Measurements from ENCODE around the gene AJAP1. TPM values are rescaled to one million over a fixed set of nuclear protein-coding genes. Genes with fewer than 3 reads are reported as not detected.

The AJAP1 gene
- total RNA-seq, 1 experiment from 2014 or later, result not detected

DNA sequence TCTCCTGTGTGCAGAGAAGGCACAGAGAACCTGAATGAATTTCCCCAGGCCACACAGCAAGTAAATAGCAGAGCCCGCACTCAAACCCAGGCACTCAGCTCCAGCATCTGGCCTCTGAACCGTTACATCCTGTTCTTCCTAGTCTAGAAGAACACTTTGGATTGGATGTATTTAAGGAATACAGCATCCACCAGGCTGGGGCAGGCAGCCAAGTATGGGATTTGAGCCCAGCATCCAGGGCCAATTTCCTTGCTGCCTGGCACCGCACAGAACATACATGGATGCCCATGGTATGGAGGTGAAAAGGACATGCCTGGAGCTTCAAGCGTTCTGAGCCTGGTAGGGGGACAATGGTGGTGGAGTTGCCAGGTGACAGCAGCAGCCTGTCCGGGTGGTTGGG is 9.7 kb downstream of the AJAP1 start:
- Histone ChIP-seq H3K4me1 (ENCODE audit: control insufficient read depth in 1 of 2, insufficient read depth in 2 of 2, low read length in 2 of 2) (peaks cover 0 to 9% of the 10 kb centered on the region in 2 experiments; a peak in 1 of 4 replicates), H3K27me3 (ENCODE audit: insufficient read depth, low read length) (no peaks in the 10 kb centered on the region), H2AFZ (ENCODE audit: low read depth, low read length, poor library complexity, severe bottlenecking) (no peak overlapping the region), H3K4me3 (replicated peaks in 1 of 2; ENCODE audit: low read depth in 1 of 2, low read length in 2 of 2) (no peak overlapping the region), H3K36me3 (ENCODE audit: control insufficient read depth in 1 of 2, insufficient read depth in 2 of 2, low read length in 2 of 2) (no peaks in the 10 kb centered on the region), H3K9me2 (ENCODE audit: insufficient read depth) (no peaks in the 10 kb centered on the region), H3K9ac (ENCODE audit: low read length) (no peak overlapping the region), H3K79me2 (ENCODE audit: insufficient read depth, low read length) (no peaks in the 10 kb centered on the region), H3K4me2 (ENCODE audit: low read length) (no peak overlapping the region), H3K9me3 (ENCODE audit: control insufficient read depth in 1 of 2, insufficient read depth in 1 of 2, low read depth in 1 of 2, low read length in 2 of 2) (no peaks in the 10 kb centered on the region), H3K27ac (ENCODE audit: low read depth, low read length) (no peak overlapping the region), H4K20me1 (ENCODE audit: insufficient read depth) (no peaks in the 10 kb centered on the region)
- DNase-seq (ENCODE audit: low read depth, low spot score) (no peak), ATAC-seq (no peak)
- ChIA-PET POLR2A (no interaction called here), CTCF (no interaction called here), RAD21 (ENCODE audit: low non-redundant PET in 1 of 2, low total read pairs in 2 of 2, uncharacterized antibody in 2 of 2, unreplicated experiment in 2 of 2) (no interaction called here)
- intact Hi-C loops (cut with micrococcal nuclease), result no loop called here
- BruUV-seq (replicated peaks), result no TSS peak
- TF ChIP-seq EZH2 (IDR thresholded peaks at IDR 0.05) (no peak), JUND (IDR thresholded peaks at IDR 0.05) (no peak), RAD21 (IDR thresholded peaks at IDR 0.05; ENCODE audit: low read depth) (no peak), CBX3 (IDR thresholded peaks at IDR 0.05; ENCODE audit: low read depth) (no peak), EZH2phosphoT487 (IDR thresholded peaks at IDR 0.05; ENCODE audit: borderline replicate concordance) (no peak), ZFX (IDR thresholded peaks at IDR 0.05) (no peak), EGR1 (IDR thresholded peaks at IDR 0.05; ENCODE audit: low read depth) (no peak), SIN3A (IDR thresholded peaks at IDR 0.05; ENCODE audit: low read depth) (no peak)
- TF ChIP-seq, protein P1, sequence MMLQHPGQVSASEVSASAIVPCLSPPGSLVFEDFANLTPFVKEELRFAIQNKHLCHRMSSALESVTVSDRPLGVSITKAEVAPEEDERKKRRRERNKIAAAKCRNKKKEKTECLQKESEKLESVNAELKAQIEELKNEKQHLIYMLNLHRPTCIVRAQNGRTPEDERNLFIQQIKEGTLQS (IDR thresholded peaks at IDR 0.05), result no peak
- TF ChIP-seq, protein P2, sequence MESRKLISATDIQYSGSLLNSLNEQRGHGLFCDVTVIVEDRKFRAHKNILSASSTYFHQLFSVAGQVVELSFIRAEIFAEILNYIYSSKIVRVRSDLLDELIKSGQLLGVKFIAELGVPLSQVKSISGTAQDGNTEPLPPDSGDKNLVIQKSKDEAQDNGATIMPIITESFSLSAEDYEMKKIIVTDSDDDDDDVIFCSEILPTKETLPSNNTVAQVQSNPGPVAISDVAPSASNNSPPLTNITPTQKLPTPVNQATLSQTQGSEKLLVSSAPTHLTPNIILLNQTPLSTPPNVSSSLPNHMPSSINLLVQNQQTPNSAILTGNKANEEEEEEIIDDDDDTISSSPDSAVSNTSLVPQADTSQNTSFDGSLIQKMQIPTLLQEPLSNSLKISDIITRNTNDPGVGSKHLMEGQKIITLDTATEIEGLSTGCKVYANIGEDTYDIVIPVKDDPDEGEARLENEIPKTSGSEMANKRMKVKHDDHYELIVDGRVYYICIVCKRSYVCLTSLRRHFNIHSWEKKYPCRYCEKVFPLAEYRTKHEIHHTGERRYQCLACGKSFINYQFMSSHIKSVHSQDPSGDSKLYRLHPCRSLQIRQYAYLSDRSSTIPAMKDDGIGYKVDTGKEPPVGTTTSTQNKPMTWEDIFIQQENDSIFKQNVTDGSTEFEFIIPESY (IDR thresholded peaks at IDR 0.05; ENCODE audit: extremely low read depth, insufficient replicate concordance, low read length), result no peak

DNA sequence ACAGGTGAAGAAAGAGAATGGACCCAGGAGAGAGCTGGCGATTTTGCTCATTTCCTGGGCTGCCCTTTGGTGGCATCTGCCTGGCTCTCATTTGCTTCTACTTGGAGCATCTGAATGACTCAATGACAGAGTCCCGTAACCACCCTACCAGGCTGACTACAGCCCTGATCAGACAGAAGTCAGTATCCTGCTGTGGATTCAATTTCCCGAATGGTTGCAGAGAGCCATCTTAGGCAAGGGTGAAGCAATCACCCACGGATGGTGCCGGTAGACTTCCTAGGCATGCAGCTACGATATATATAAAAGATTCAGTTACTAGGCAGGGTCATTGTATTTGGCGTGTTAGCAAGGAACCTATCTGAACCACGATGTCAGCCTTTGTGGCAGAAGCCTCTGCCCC is 10.2 kb downstream of the AJAP1 start:
- Histone ChIP-seq H3K4me2 (ENCODE audit: low read length) (no peak overlapping the region), H2AFZ (ENCODE audit: low read depth, low read length, poor library complexity, severe bottlenecking) (no peak overlapping the region), H3K9me3 (ENCODE audit: control insufficient read depth in 1 of 2, insufficient read depth in 1 of 2, low read depth in 1 of 2, low read length in 2 of 2) (no peaks in the 10 kb centered on the region), H3K4me3 (replicated peaks in 1 of 2; ENCODE audit: low read depth in 1 of 2, low read length in 2 of 2) (no peak overlapping the region), H3K4me1 (ENCODE audit: control insufficient read depth in 1 of 2, insufficient read depth in 2 of 2, low read length in 2 of 2) (peaks cover 0 to 9% of the 10 kb centered on the region in 2 experiments; a peak in 1 of 4 replicates), H3K79me2 (ENCODE audit: insufficient read depth, low read length) (no peaks in the 10 kb centered on the region), H3K9ac (ENCODE audit: low read length) (no peak overlapping the region), H3K27ac (ENCODE audit: low read depth, low read length) (no peak overlapping the region), H3K27me3 (ENCODE audit: insufficient read depth, low read length) (no peaks in the 10 kb centered on the region), H4K20me1 (ENCODE audit: insufficient read depth) (no peaks in the 10 kb centered on the region), H3K36me3 (ENCODE audit: control insufficient read depth in 1 of 2, insufficient read depth in 2 of 2, low read length in 2 of 2) (no peaks in the 10 kb centered on the region), H3K9me2 (ENCODE audit: insufficient read depth) (no peaks in the 10 kb centered on the region)
- ChIA-PET CTCF (no interaction called here), POLR2A (no interaction called here), RAD21 (ENCODE audit: low non-redundant PET in 1 of 2, low total read pairs in 2 of 2, uncharacterized antibody in 2 of 2, unreplicated experiment in 2 of 2) (no interaction called here)
- ATAC-seq (no peak), DNase-seq (ENCODE audit: low read depth, low spot score) (no peak)
- intact Hi-C loops (cut with micrococcal nuclease), result no loop called here
- TF ChIP-seq EGR1 (IDR thresholded peaks at IDR 0.05; ENCODE audit: low read depth), result no peak
- TF ChIP-seq, protein P1 (IDR thresholded peaks at IDR 0.05), result no peak
- BruUV-seq (replicated peaks), result no TSS peak

Data from HCT116 (cell line).